ENCODE data around the gene SEC14L2. TPM values are rescaled to one million over a fixed set of nuclear protein-coding genes. Genes with fewer than 3 reads are reported as not detected.

SEC14L2 gene
- total and polyA plus RNA-seq, 10 of the 15 experiments (the other 5 are each of a cell fraction or from before 2014, with no cell fraction given), result 0.08 to 4.0 (median 0.48) TPM

DNA sequence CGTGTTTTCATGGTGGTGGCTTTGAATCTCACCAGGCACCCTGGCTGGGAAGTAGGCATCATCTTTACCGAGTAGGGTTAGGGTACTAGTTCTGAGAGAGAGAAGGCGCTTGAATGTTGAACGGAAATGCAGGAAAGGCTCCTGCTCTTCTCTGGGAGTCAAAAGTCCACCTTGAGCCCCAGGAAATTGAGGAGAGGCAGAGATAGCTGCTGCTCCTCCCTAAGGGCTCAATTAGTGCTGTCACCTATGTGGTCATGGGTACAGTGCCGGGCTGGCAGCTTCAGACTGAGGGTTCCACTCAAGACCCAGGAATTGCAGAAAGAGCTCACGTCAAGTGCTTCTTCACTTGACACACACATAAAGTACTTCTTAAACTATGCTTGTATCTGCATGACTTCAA lies 38.3 kb upstream of the SEC14L2 start (continued):
- no peak for TF ChIP-seq ZSCAN29 (IDR thresholded peaks at IDR 0.05)
- TF ChIP-seq, protein P1, sequence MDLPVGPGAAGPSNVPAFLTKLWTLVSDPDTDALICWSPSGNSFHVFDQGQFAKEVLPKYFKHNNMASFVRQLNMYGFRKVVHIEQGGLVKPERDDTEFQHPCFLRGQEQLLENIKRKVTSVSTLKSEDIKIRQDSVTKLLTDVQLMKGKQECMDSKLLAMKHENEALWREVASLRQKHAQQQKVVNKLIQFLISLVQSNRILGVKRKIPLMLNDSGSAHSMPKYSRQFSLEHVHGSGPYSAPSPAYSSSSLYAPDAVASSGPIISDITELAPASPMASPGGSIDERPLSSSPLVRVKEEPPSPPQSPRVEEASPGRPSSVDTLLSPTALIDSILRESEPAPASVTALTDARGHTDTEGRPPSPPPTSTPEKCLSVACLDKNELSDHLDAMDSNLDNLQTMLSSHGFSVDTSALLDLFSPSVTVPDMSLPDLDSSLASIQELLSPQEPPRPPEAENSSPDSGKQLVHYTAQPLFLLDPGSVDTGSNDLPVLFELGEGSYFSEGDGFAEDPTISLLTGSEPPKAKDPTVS (IDR thresholded peaks at IDR 0.05; ENCODE audit: low read depth, low read length), result no peak
- TF ChIP-seq PML (IDR thresholded peaks at IDR 0.05; ENCODE audit: low read length), result no peak
- TF ChIP-seq, protein P2, sequence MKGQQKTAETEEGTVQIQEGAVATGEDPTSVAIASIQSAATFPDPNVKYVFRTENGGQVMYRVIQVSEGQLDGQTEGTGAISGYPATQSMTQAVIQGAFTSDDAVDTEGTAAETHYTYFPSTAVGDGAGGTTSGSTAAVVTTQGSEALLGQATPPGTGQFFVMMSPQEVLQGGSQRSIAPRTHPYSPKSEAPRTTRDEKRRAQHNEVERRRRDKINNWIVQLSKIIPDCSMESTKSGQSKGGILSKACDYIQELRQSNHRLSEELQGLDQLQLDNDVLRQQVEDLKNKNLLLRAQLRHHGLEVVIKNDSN (IDR thresholded peaks at IDR 0.05; ENCODE audit: borderline replicate concordance, extremely low read length, insufficient read depth, low read depth, low read length), result no peak
- no peak for TF ChIP-seq NFIC (IDR thresholded peaks at IDR 0.05; ENCODE audit: low read depth, low read length)
- no peak for TF ChIP-seq ZNF207 (IDR thresholded peaks at IDR 0.05; ENCODE audit: borderline replicate concordance)

DNA sequence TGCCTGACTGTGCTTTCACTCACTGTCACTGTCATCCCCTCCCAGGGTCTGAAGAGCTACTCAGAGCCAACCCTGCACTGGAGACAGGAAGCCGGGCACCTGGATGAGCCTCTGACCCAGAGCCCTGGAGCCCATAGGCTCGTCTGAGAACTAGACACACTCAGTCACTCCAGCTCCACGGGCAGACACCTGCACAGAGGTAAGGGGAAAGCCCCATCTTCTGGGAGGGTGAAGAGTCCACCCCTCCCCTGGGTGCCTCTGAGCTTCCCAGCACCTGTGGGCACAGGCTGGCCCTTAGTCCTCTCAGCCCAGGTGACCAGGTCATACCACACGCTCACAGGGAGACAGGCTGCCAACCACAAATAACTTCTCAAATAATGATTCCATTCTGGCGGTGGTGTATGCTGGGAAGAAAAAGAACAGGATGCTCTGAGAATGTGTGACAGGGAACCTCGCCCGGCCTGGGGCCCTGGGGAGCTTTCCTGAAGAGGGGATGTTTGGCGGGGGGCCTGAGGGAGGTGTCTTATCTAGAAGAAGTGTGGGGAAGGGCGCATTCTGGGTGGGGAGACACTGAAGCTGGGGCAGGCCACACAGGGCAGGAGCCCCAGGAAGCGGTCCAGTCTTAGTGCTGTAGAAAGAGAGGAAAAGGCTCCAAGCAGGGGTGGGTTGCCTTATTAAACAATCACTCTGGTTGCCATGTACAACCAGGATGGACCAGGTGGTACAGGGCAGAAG lies 34.7 kb upstream of the SEC14L2 start:
- H3K79me2 ChIP-seq (ENCODE audit: control insufficient read depth, insufficient read depth, low read length), result no peaks in the 10 kb centered on the region
- H3K4me3 ChIP-seq, result no peak overlapping the region
- in situ Hi-C loops (cut with MboI), result no loop called here
- H3K27me3 ChIP-seq (replicated peaks in 1 of 2; ENCODE audit: control insufficient read depth in 2 of 2, insufficient read depth in 2 of 2, low read length in 1 of 2), result no peaks in the 10 kb centered on the region
- no peak for DNase-seq (ENCODE audit: low read depth, low spot score)
- H3K9ac ChIP-seq (ENCODE audit: control insufficient read depth, insufficient read depth, low read length), result no peak overlapping the region
- H2AFZ ChIP-seq (ENCODE audit: control insufficient read depth, low read depth, low read length), result no peak overlapping the region
- no peaks in the 10 kb centered on the region for H3K36me3 ChIP-seq (ENCODE audit: control insufficient read depth in 2 of 2, insufficient read depth in 2 of 2, low read length in 1 of 2)
- no peak for FAIRE-seq
- ChIA-PET SMC1A (ENCODE audit: uncharacterized antibody, unreplicated experiment) (interaction anchor here (0.6 to 1.5 kb wide), 4 partner anchors 12 to 74 kb away, joined by 3 to 6 read pairs (median 4); partner anchors contain the start of gene TBC1D10A), RAD21 (ENCODE audit: unreplicated experiment) (interaction anchor here (1.0 kb wide), 2 partner anchors 74 kb away, joined by 3 to 4 read pairs; no protein-coding TSS in a partner anchor), POLR2A (interaction anchor here (0.9 kb wide), 1 partner anchor 39 kb away, joined by 3 read pairs; no protein-coding TSS in a partner anchor), CTCF (interaction anchor here (4.8 kb wide), 1 partner anchor 74 kb away, joined by 24 read pairs; no protein-coding TSS in a partner anchor)
- H3K4me1 ChIP-seq (ENCODE audit: control insufficient read depth, insufficient read depth, low read length), result no peaks in the 10 kb centered on the region
- H3K9me3 ChIP-seq (replicated peaks; ENCODE audit: control insufficient read depth, insufficient read depth, low read length), result no peaks in the 10 kb centered on the region
- ATAC-seq, result no peak; the same call in 2 of the 3 replicates
- 57% methylated on average over 10 of the region's 10 CpGs for WGBS (ENCODE audit: insufficient coverage, insufficient replicate concordance, low lambda C conversion rate, missing lambda C conversion rate)
- H3K27ac ChIP-seq (ENCODE audit: control insufficient read depth, insufficient read depth), result no peak overlapping the region
- intact Hi-C loops (cut with micrococcal nuclease; ENCODE audit: unreplicated experiment), result no loop called here
- no TSS peak for BruUV-seq (replicated peaks)
- no peaks in the 10 kb centered on the region for H4K20me1 ChIP-seq (ENCODE audit: control insufficient read depth, insufficient read depth)
- no peak overlapping the region for H3K4me2 ChIP-seq (ENCODE audit: control insufficient read depth, insufficient read depth)
- TF ChIP-seq NR2C1 (IDR thresholded peaks at IDR 0.05), result no peak
- TF ChIP-seq TCF7 (IDR thresholded peaks at IDR 0.05; ENCODE audit: borderline replicate concordance), result no peak
- no peak for TF ChIP-seq IKZF1 (conservative IDR thresholded peaks at IDR 0.05)
- TF ChIP-seq MTA3 (IDR thresholded peaks at IDR 0.05; ENCODE audit: borderline replicate concordance, low read length), result no peak
- no peak for TF ChIP-seq CHD1 (IDR thresholded peaks at IDR 0.05; ENCODE audit: low read depth, low read length)
- TF ChIP-seq KLF5 (IDR thresholded peaks at IDR 0.05; ENCODE audit: partially characterized antibody), result no peak
- no peak for TF ChIP-seq RB1 (IDR thresholded peaks at IDR 0.05; ENCODE audit: borderline replicate concordance)
- TF ChIP-seq, protein P3, sequence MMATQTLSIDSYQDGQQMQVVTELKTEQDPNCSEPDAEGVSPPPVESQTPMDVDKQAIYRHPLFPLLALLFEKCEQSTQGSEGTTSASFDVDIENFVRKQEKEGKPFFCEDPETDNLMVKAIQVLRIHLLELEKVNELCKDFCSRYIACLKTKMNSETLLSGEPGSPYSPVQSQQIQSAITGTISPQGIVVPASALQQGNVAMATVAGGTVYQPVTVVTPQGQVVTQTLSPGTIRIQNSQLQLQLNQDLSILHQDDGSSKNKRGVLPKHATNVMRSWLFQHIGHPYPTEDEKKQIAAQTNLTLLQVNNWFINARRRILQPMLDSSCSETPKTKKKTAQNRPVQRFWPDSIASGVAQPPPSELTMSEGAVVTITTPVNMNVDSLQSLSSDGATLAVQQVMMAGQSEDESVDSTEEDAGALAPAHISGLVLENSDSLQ (IDR thresholded peaks at IDR 0.05), result no peak
- no peak for TF ChIP-seq RELA (IDR thresholded peaks at IDR 0.05; ENCODE audit: borderline replicate concordance, partially characterized antibody)
- TF ChIP-seq MYC (IDR thresholded peaks at IDR 0.05; ENCODE audit: insufficient read depth, insufficient read length, insufficient replicate concordance, low read length, severe bottlenecking), result no peak
- no peak for TF ChIP-seq CREB1 (IDR thresholded peaks at IDR 0.05; ENCODE audit: low read depth)
- no peak for TF ChIP-seq BACH1 (IDR thresholded peaks at IDR 0.05; ENCODE audit: borderline replicate concordance)
- no peak for TF ChIP-seq PAX8 (IDR thresholded peaks at IDR 0.05)

Measured in GM12878 (cell line).